AG10803 (cell line): ENCODE measurements around the gene FAM174B.
A peak's percentile ranks its signal among the peaks of the same experiment; 100 is the strongest.
"Not testable (repeated sequence)": the region's sequence is repeated elsewhere in the genome, so short reads cannot be mapped to it uniquely, and the experiment has no call there.

Source experiments
- DNase-seq: peaks from one replicate; pipeline ENCODE4 v3.0.0; 2010; ENCODE audit warnings: low read depth
- H3K4me3 ChIP-seq: 2 replicates; pipeline ENCODE4 v1.5.1; 2011; ENCODE audit warnings: mild to moderate bottlenecking, low read length, control low read depth
- CTCF ChIP-seq: conservative IDR thresholded peaks from 2 replicates; pipeline ENCODE4 v1.5.1; 2011; ENCODE audit warnings: mild to moderate bottlenecking, low read length, control low read depth, inconsistent platforms

The FAM174B gene

GRCh38 chr15:92613841-92614240 lies 41.7 kb downstream of the FAM174B start:
- no peak for DNase-seq
- no peak overlapping the region for H3K4me3 ChIP-seq
- TF ChIP-seq CTCF, result no peak

GRCh38 chr15:92612891-92613290 lies 42.7 kb downstream of the FAM174B start:
- no peak for TF ChIP-seq CTCF
- no peak overlapping the region for H3K4me3 ChIP-seq
- no peak for DNase-seq

- DNase-seq, result peak; percentile 9
- no peak overlapping the region for H3K4me3 ChIP-seq
- TF ChIP-seq CTCF, result no peak
Measured at GRCh38 chr15:92611995-92612745, 43.4 kb downstream of the FAM174B start.

DNA sequence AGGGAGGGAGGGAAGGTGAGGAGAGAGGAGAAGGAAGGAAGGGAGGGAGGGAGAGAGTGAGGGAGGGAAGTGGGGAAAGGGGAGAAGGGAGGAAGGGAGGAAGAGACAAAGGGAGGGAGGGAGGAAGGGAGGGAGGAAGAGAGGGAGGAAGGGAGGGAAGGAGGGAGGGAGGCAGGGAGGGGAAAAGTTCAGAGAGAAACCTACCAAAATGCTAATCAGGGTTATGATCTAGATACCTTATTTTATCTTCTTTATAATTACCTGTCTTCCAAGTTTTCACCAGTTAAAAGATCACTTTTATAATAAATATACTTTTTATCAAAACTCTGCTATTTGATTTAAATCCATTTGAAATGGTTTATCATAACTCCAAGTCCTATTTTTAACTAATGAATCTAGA lies 44.4 kb downstream of the FAM174B start:
- no peak overlapping the region for H3K4me3 ChIP-seq
- DNase-seq, result no peak
- TF ChIP-seq CTCF, result no peak

DNA sequence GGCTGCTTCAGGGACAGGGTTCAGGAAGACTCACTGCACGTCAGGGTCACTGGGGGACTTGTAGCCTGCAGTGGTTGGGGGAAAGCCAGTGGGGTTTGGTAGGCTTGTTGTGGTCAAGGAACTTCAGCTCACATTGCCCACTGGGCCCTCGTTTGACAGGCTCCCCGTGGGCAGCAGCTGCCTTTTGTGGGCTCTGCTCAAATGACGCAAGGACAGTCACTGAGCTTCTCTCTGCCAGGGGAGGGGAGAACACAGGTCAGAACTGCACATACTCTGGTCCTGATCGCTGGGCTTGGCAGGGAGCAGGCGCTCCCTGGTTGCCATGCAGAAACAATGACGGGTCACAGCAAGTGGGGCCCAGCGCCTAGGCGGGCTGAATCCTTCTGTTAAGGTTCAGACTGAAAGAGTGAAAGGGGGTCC lies 45.5 kb downstream of the FAM174B start:
- TF ChIP-seq CTCF, result no peak
- no peak for DNase-seq
- H3K4me3 ChIP-seq, result no peak overlapping the region

DNA sequence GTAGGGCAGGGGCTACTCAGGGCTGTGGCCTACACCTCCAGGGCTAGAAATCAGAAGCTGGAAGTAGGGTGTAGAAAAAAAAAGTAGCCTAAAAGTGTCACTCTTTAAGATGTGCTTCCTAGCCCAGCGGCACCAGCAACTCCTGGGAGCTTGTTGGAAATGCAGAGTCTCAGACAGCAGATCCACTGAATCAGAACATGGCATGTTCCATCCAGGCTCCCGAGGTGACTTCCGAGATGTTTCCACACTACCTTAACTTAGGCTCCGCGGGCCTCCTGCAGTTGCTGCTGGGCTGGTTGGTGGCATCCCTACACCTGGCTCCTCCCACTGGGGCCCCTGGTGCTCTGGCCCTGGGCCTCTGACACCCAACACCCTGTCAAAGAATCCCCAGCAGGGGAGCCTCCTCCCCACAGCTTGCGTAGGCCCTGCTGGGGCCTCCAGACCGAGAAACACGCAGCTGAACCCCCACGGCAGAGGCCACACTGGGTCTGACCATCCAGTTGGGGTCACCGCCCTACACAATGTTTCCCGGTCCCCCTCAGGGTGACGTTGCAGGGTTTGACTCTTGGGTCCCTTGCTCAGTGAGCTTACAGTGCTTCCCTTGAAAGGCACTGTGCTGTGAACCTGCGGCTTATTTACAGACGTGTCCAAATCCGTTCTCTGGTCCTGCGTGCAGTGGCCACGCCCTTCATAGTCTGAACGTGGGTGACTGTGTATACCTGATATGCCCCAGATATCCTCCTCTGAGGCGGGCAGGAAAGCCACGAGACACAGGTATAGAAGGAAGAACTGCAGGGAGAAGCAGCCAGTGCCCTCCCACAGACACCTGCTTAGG lies 46.5 kb downstream of the FAM174B start:
- no peak overlapping the region for H3K4me3 ChIP-seq
- TF ChIP-seq CTCF, result no peak
- DNase-seq, result no peak

DNA sequence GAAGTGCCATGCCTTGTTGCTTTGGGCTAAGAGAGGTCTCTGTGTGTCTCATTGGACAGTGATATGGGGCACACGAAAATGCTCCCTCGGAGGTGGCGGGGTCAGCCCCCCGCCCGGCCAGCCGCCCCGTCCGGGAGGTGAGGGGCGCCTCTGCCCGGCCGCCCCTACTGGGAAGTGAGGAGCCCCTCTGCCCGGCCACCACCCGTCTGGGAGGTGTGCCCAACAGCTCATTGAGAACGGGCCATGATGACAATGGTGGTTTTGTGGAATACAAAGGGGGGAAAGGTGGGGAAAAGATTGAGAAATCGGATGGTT lies 48.8 kb downstream of the FAM174B start:
- DNase-seq, result not testable (repeated sequence)

More for the DNA sequence above, 48.8 kb downstream of the FAM174B start:
- not testable (repeated sequence) for H3K4me3 ChIP-seq
